H1 (cell line): ENCODE data around the gene TBCD. TPM values are rescaled to one million over a fixed set of nuclear protein-coding genes. Genes with fewer than 3 reads are reported as not detected.

Source experiments
- CTCF ChIA-PET: fragments of 300-600 bp; sonication (Branson Sonifier 250); formaldehyde crosslinking; loops from one replicate; lab custom pipeline; 2021; ENCODE audit not compliant: partially characterized antibody; lab: Charles Lee
- POLR2A ChIA-PET: fragments of 300-600 bp; sonication (Branson Sonifier 250); formaldehyde crosslinking; loops from one replicate; lab custom pipeline; 2021; ENCODE audit warnings: inconsistent platforms; ENCODE audit not compliant: partially characterized antibody; lab: Charles Lee
- DNase-seq, 2 experiments: peaks; one replicate each; pipeline versions ENCODE4 v3.0.0 to v3.0.0-alpha.2; 2010 to 2022; ENCODE audit warnings: low spot score in 2 of 2, low read depth in 1 of 2, mixed read lengths in 1 of 2
- FAIRE-seq: peaks from 2 replicates; lab custom pipeline; 2011; peaks lifted over from hg19 to GRCh38; lab: Jason Lieb, UNC
- H2AFZ ChIP-seq: 2 replicates; pipeline ENCODE4 v1.8.1; 2012; ENCODE audit warnings: low read length, inconsistent platforms
- H2AK5ac ChIP-seq: 2 replicates; pipeline ENCODE4 v1.6.1; 2013; ENCODE audit warnings: low read depth, low read length
- H2BK120ac ChIP-seq: replicated peaks from 2 replicates; pipeline ENCODE3; 2013; ENCODE audit warnings: low read depth, low read length, inconsistent platforms
- H2BK12ac ChIP-seq: 2 replicates; pipeline ENCODE4 v1.6.1; 2013; ENCODE audit warnings: low read depth, low read length
- H2BK15ac ChIP-seq: 2 replicates; pipeline ENCODE4 v1.6.1; 2013; ENCODE audit warnings: low read length
- H2BK20ac ChIP-seq: 2 replicates; pipeline ENCODE4 v1.6.1; 2013; ENCODE audit warnings: low read length
- H2BK5ac ChIP-seq: 2 replicates; pipeline ENCODE4 v1.6.1; 2013; ENCODE audit warnings: low read depth, low read length
- H3K14ac ChIP-seq: 2 replicates; pipeline ENCODE4 v1.6.1; 2013; ENCODE audit warnings: inconsistent platforms; ENCODE audit not compliant: insufficient read length
- H3K18ac ChIP-seq: 2 replicates; pipeline ENCODE4 v1.6.1; 2013; ENCODE audit warnings: low read length; ENCODE audit errors: extremely low read depth
- H3K23ac ChIP-seq: 2 replicates; pipeline ENCODE4 v1.6.1; 2013; ENCODE audit warnings: inconsistent platforms; ENCODE audit not compliant: insufficient read length
- H3K23me2 ChIP-seq: 2 replicates; pipeline ENCODE4 v1.6.1; 2013; ENCODE audit warnings: low read depth, low read length
- H3K27ac ChIP-seq: 2 replicates; pipeline ENCODE4 v1.6.1; 2011; ENCODE audit warnings: low read depth, low read length, inconsistent platforms
- H3K27me3 ChIP-seq, 4 experiments: replicated peaks in 1 of 4; 1 replicate in 1 of 4; 2 replicates in 3 of 4; pipeline versions ENCODE4 v1.6.1 to v1.8.1; 2011 to 2013; ENCODE audit warnings: low read length in 3 of 4, mild to moderate bottlenecking in 3 of 4, inconsistent platforms in 2 of 4, mixed read lengths in 2 of 4, moderate library complexity in 1 of 4; ENCODE audit not compliant: control insufficient read depth in 3 of 4, insufficient read depth in 3 of 4; ENCODE audit errors: extremely low read depth in 1 of 4
- H3K36me3 ChIP-seq, 4 experiments: 2 replicates each; pipeline versions ENCODE4 v1.6.1 to v1.8.1; 2011 to 2013; ENCODE audit warnings: mild to moderate bottlenecking in 4 of 4, low read length in 3 of 4, moderate library complexity in 2 of 4, control low read depth in 1 of 4, inconsistent platforms in 1 of 4; ENCODE audit not compliant: insufficient read depth in 4 of 4, control insufficient read depth in 2 of 4
- H3K4ac ChIP-seq: replicated peaks from 2 replicates; pipeline ENCODE3; 2013; ENCODE audit warnings: low read length, low read depth, mixed read lengths, inconsistent platforms; ENCODE audit not compliant: insufficient read length
- H3K4me1 ChIP-seq, 4 experiments: replicated peaks in 1 of 4; 1 replicate in 1 of 4; 2 replicates in 3 of 4; pipeline versions ENCODE4 v1.6.1 to v1.8.1; 2011 to 2013; ENCODE audit warnings: low read length in 3 of 4, inconsistent platforms in 2 of 4, mixed read lengths in 1 of 4; ENCODE audit not compliant: insufficient read depth in 4 of 4, control insufficient read depth in 3 of 4
- H3K4me2 ChIP-seq, 2 experiments: 2 replicates each; pipeline versions ENCODE4 v1.6.1 to v1.8.1; 2011 to 2013; ENCODE audit warnings: low read depth in 2 of 2, low read length in 2 of 2, control low read depth in 1 of 2, inconsistent platforms in 1 of 2, mild to moderate bottlenecking in 1 of 2; ENCODE audit not compliant: insufficient read depth in 1 of 2
- H3K4me3 ChIP-seq, 4 experiments: fragments of 200-600, 300-600 bp in 1 of 4; sonication (generic), shearing (Covaris generic), sonication (Bioruptor Twin) in 1 of 4; 2 replicates each; pipeline versions ENCODE4 v1.5.1 to v1.8.1; 2011 to 2016; ENCODE audit warnings: low read length in 4 of 4, low read depth in 3 of 4, control low read depth in 2 of 4, inconsistent platforms in 2 of 4, mild to moderate bottlenecking in 2 of 4, mixed read lengths in 1 of 4, moderate library complexity in 1 of 4; ENCODE audit not compliant: insufficient read depth in 2 of 4; ENCODE audit errors: extremely low read depth in 1 of 4
- H3K56ac ChIP-seq: replicated peaks from 2 replicates; pipeline ENCODE3; 2013; ENCODE audit warnings: low read depth, mild to moderate bottlenecking, mixed read lengths, low read length, inconsistent platforms; ENCODE audit not compliant: insufficient read length
- H3K79me1 ChIP-seq: 2 replicates; pipeline ENCODE4 v1.6.1; 2013; ENCODE audit warnings: low read depth, low read length, control low read depth
- H3K79me2 ChIP-seq, 2 experiments: 2 replicates each; pipeline versions ENCODE4 v1.6.1 to v1.8.1; 2012 to 2013; ENCODE audit warnings: low read length in 2 of 2, mild to moderate bottlenecking in 2 of 2, inconsistent platforms in 1 of 2; ENCODE audit not compliant: insufficient read depth in 2 of 2, control insufficient read depth in 1 of 2
- H3K9ac ChIP-seq, 4 experiments: replicated peaks in 1 of 4; 1 replicate in 1 of 4; 2 replicates in 3 of 4; pipeline versions ENCODE4 v1.6.1 to v1.8.1; 2011 to 2013; ENCODE audit warnings: low read depth in 3 of 4, low read length in 3 of 4, control low read depth in 2 of 4, mild to moderate bottlenecking in 2 of 4, moderate library complexity in 2 of 4, inconsistent platforms in 1 of 4; ENCODE audit errors: extremely low read depth in 1 of 4
- H3K9me3 ChIP-seq, 2 experiments: 2 replicates each; pipeline versions ENCODE4 v1.6.1 to v1.8.1; 2012 to 2013; ENCODE audit warnings: mild to moderate bottlenecking in 2 of 2, moderate library complexity in 2 of 2, control low read depth in 1 of 2, inconsistent platforms in 1 of 2, low read depth in 1 of 2, low read length in 1 of 2, mixed read lengths in 1 of 2; ENCODE audit not compliant: insufficient read depth in 2 of 2
- H4K20me1 ChIP-seq, 2 experiments: replicated peaks in 1 of 2; 2 replicates each; pipeline versions ENCODE3 to v1.8.1; 2011 to 2013; ENCODE audit warnings: inconsistent platforms in 2 of 2, low read length in 2 of 2, mild to moderate bottlenecking in 1 of 2; ENCODE audit not compliant: insufficient read depth in 2 of 2, control insufficient read depth in 1 of 2
- H4K5ac ChIP-seq: 2 replicates; pipeline ENCODE4 v1.6.1; 2013; ENCODE audit warnings: low read length, low read depth, mixed read lengths, inconsistent platforms; ENCODE audit not compliant: insufficient read length
- H4K8ac ChIP-seq: 2 replicates; pipeline ENCODE4 v1.8.0; 2013; ENCODE audit warnings: mild to moderate bottlenecking, moderate library complexity, low read length, inconsistent platforms; ENCODE audit not compliant: insufficient read depth; ENCODE audit errors: extremely low read depth
- H4K91ac ChIP-seq: replicated peaks from 2 replicates; pipeline ENCODE3; 2013; ENCODE audit warnings: low read length, mixed read lengths, inconsistent platforms; ENCODE audit not compliant: insufficient read length
- ATF3 ChIP-seq: IDR thresholded peaks from 2 replicates; pipeline ENCODE4 v1.6.1; 2011; ENCODE audit warnings: low read depth, mild to moderate bottlenecking, low read length; ENCODE audit not compliant: insufficient read depth
- CTBP2 ChIP-seq: IDR thresholded peaks from 2 replicates; pipeline ENCODE4 v1.7.0; 2011; ENCODE audit warnings: borderline replicate concordance, mild to moderate bottlenecking, moderate library complexity, mixed read lengths, low read length; ENCODE audit not compliant: insufficient read depth, insufficient read length
- CTCF ChIP-seq, 3 experiments: IDR thresholded peaks; 1 replicate in 2 of 3; 2 replicates in 1 of 3; pipeline versions ENCODE4 v1.5.1 to v1.6.1; 2011; ENCODE audit warnings: low read length in 3 of 3, mild to moderate bottlenecking in 3 of 3, inconsistent platforms in 2 of 3, low read depth in 1 of 3, moderate library complexity in 1 of 3; ENCODE audit not compliant: insufficient read depth in 1 of 3; ENCODE audit errors: control extremely low read depth in 1 of 3
- GTF2F1 ChIP-seq: IDR thresholded peaks from 2 replicates; pipeline ENCODE4 v1.6.1; 2012; ENCODE audit warnings: low read depth, low read length, improper control_type of control experiment, borderline replicate concordance
- HDAC2 ChIP-seq, 2 experiments: fragments of 300-600 bp in 1 of 2; sonication (generic) in 1 of 2; IDR thresholded peaks; 2 replicates each; pipeline ENCODE4 v1.6.1; 2011 to 2012; ENCODE audit warnings: low read depth in 2 of 2, low read length in 2 of 2, mild to moderate bottlenecking in 2 of 2, moderate library complexity in 2 of 2, borderline replicate concordance in 1 of 2, inconsistent platforms in 1 of 2
- NRF1 ChIP-seq: IDR thresholded peaks from 2 replicates; pipeline ENCODE4 v1.6.1; 2011; ENCODE audit warnings: mild to moderate bottlenecking, low read depth, low read length, improper control_type of control experiment
- SAP30 ChIP-seq: fragments of 300-600 bp; sonication (generic); IDR thresholded peaks from 2 replicates; pipeline ENCODE4 v1.7.1; 2012; ENCODE audit warnings: low read length, moderate library complexity, mild to moderate bottlenecking, inconsistent platforms; ENCODE audit not compliant: insufficient read depth, insufficient replicate concordance
- WGBS, 2 experiments: shearing (Covaris generic) in 1 of 2; methylation state at CpG; one replicate each; pipeline versions ENCODE4 v1.1.6 to v1.1.7; 2013 to 2015; ENCODE audit warnings: low lambda C conversion rate in 2 of 2, mixed read lengths in 2 of 2, inconsistent platforms in 1 of 2, low coverage in 1 of 2, missing lambda C conversion rate in 1 of 2; ENCODE audit not compliant: insufficient replicate concordance in 2 of 2, insufficient coverage in 1 of 2, insufficient read length in 1 of 2; ENCODE audit errors: extremely low coverage in 1 of 2, missing lambda C conversion rate in 1 of 2; 5-methylcytosine and 5-hydroxymethylcytosine counted together
- polyA plus RNA-seq, 7 experiments: library from polyadenylated mRNA; depleted of rRNA in 3 of 7; stranded (reverse) in 5 of 7; unstranded in 2 of 7; fragments of >200 nt in 5 of 7; fragments of 200-250 nt in 2 of 7; gene quantifications; 1 replicate in 5 of 7; 2 replicates in 1 of 7; 4 replicates in 1 of 7; pipeline versions ENCODE4 v1.2.1 to v1.2.3, GENCODE V29; 2011 to 2013; ENCODE audit warnings: missing spikeins in 2 of 7, mixed read lengths in 2 of 7
- total RNA-seq: library from RNA; stranded (reverse); fragmentation: NEBNext Ultra II Directional; extraction: Animal tissue kit (Norgen Biotek cat#: 25700); gene quantifications from 2 replicates; pipeline ENCODE4 v1.2.1, GENCODE V29; 2021

TBCD gene
- total and polyA plus RNA-seq, 2 of the 8 experiments (the other 6 are each of a cell fraction or from before 2014, with no cell fraction given) = 118 to 162 TPM

GRCh38 chr17:82943751-82944150 lies 191.9 kb downstream of the TBCD start:
- Histone ChIP-seq H3K56ac (no peak overlapping the region), H3K18ac (no peak overlapping the region), H3K9me3 (peaks cover 62 to 72% of the 10 kb centered on the region in 2 experiments), H4K5ac (no peak overlapping the region), H3K79me1 (no peaks in the 10 kb centered on the region; the same call in none of the 2 replicates), H3K36me3 (peaks cover 3 to 57% (median 32%) of the 10 kb centered on the region in 4 experiments; a peak in 6 of 8 replicates), H2AFZ (no peak overlapping the region), H3K4me3 (no peak overlapping the region), H4K91ac (no peak overlapping the region), H3K79me2 (no peaks in the 10 kb centered on the region), H3K14ac (no peak overlapping the region), H3K4me1 (no peaks in the 10 kb centered on the region), H3K23me2 (no peaks in the 10 kb centered on the region), H2AK5ac (no peak overlapping the region), H2BK120ac (no peak overlapping the region), H2BK20ac (no peak overlapping the region), H4K8ac (no peak overlapping the region), H3K4ac (no peak overlapping the region), H3K27ac (no peak overlapping the region), H3K27me3 (no peaks in the 10 kb centered on the region), H3K4me2 (no peak overlapping the region), H2BK15ac (no peak overlapping the region), H3K9ac (no peak overlapping the region), H4K20me1 (no peaks in the 10 kb centered on the region), H3K23ac (no peak overlapping the region), H2BK5ac (no peak overlapping the region), H2BK12ac (no peak overlapping the region)
- TF ChIP-seq HDAC2 (IDR thresholded peaks at IDR 0.05; ENCODE audit: borderline replicate concordance in 1 of 2, low read depth in 2 of 2, low read length in 2 of 2) (no peak), CTBP2 (no peak), GTF2F1 (no peak), CTCF (IDR thresholded peaks at IDR 0.05; ENCODE audit: control extremely low read depth in 1 of 3, insufficient read depth in 1 of 3, low read depth in 1 of 3, low read length in 3 of 3) (no peak), SAP30 (no peak), ATF3 (no peak), NRF1 (no peak)
- DNase-seq (no peak), FAIRE-seq (no peak)
- POLR2A ChIA-PET = no interaction called here
- 84% methylated on average over 8 of the region's 8 CpGs; no CpG with 5 or more reads in 1 of the 2 experiments for WGBS, 2 experiments
- CTCF ChIA-PET = interaction anchor here (1.3 kb wide), 1 partner anchor 9 kb away, joined by 3 read pairs; no protein-coding TSS in a partner anchor
